GM12878 (cell line): ENCODE measurements around the gene KCNIP3. TPM values are rescaled to one million over a fixed set of nuclear protein-coding genes. Genes with fewer than 3 reads are reported as not detected.

ENCODE experiments used
- ATAC-seq: fragments of 200-7000 bp; cut with Tn5 transposase; 3 replicates; pipeline ENCODE4 v1.9.1; 2020; ENCODE audit warnings: mild to moderate bottlenecking, moderate library complexity
- BruUV-seq: library from RNA; stranded (reverse); fragments of 400-500 nt; replicated peaks from 2 replicates; lab custom pipeline; 2021; lab: Mats Ljungman, UMichigan
- CTCF ChIA-PET: fragments of 300-600 bp; sonication (Branson Sonifier 250); formaldehyde crosslinking; extraction: SDS; loops from one replicate; lab custom pipeline; 2021; ENCODE audit warnings: inconsistent platforms; lab: Yijun Ruan, JAX
- POLR2A ChIA-PET: fragments of 350-600 bp; formaldehyde crosslinking; extraction: SDS; loops from one replicate; lab custom pipeline; 2021; ENCODE audit warnings: inconsistent platforms; lab: Charles Lee
- RAD21 ChIA-PET: fragments of 300-600 bp; sonication (Branson Sonifier 250); formaldehyde crosslinking; loops from one replicate; lab custom pipeline; 2023; ENCODE audit warnings: antibody characterized with exemption; ENCODE audit not compliant: unreplicated experiment; lab: Charles Lee
- SMC1A ChIA-PET: fragments of 300-600 bp; sonication (Branson Sonifier 250); formaldehyde crosslinking; loops from one replicate; lab custom pipeline; 2023; ENCODE audit not compliant: unreplicated experiment, uncharacterized antibody; lab: Charles Lee
- DNase-seq: peaks from one replicate; pipeline ENCODE4 v3.0.0-alpha.2; 2011; ENCODE audit warnings: low read depth, low spot score
- FAIRE-seq: peaks from 3 replicates; lab custom pipeline; 2011; peaks lifted over from hg19 to GRCh38; lab: Jason Lieb, UNC
- H2AFZ ChIP-seq: 2 replicates; pipeline ENCODE4 v1.6.0; 2011; ENCODE audit warnings: low read depth, low read length, control low read depth; ENCODE audit not compliant: control insufficient read depth
- H3K27ac ChIP-seq: 2 replicates; pipeline ENCODE4 v1.5.1; 2011; ENCODE audit warnings: control low read depth; ENCODE audit not compliant: control insufficient read depth, insufficient read depth
- H3K27me3 ChIP-seq, 2 experiments: replicated peaks in 1 of 2; 2 replicates each; pipeline versions ENCODE4 v1.6.0 to v1.6.1; 2011; ENCODE audit warnings: low read length in 1 of 2; ENCODE audit not compliant: control insufficient read depth in 2 of 2, insufficient read depth in 2 of 2
- H3K36me3 ChIP-seq, 2 experiments: 2 replicates each; pipeline ENCODE4 v1.5.1; 2011; ENCODE audit warnings: low read length in 1 of 2; ENCODE audit not compliant: control insufficient read depth in 2 of 2, insufficient read depth in 2 of 2
- H3K4me1 ChIP-seq: 2 replicates; pipeline ENCODE4 v1.6.1; 2011; ENCODE audit warnings: mild to moderate bottlenecking, low read length, moderate library complexity, mixed read lengths; ENCODE audit not compliant: control insufficient read depth, insufficient read depth
- H3K4me2 ChIP-seq: 2 replicates; pipeline ENCODE4 v1.6.0; 2011; ENCODE audit warnings: control low read depth; ENCODE audit not compliant: control insufficient read depth, insufficient read depth
- H3K4me3 ChIP-seq: fragments of 200-600 bp; sonication (generic); 2 replicates; pipeline ENCODE4 v1.5.1; 2016
- H3K79me2 ChIP-seq: 2 replicates; pipeline ENCODE4 v1.6.0; 2011; ENCODE audit warnings: low read length; ENCODE audit not compliant: control insufficient read depth, insufficient read depth
- H3K9ac ChIP-seq: 2 replicates; pipeline ENCODE4 v1.8.0; 2011; ENCODE audit warnings: low read length, control low read depth, mixed read lengths; ENCODE audit not compliant: control insufficient read depth, insufficient read depth
- H3K9me3 ChIP-seq: replicated peaks from 3 replicates; pipeline ENCODE4 v1.5.1; 2011; ENCODE audit warnings: mild to moderate bottlenecking, low read length; ENCODE audit not compliant: control insufficient read depth, insufficient read depth
- H4K20me1 ChIP-seq: 2 replicates; pipeline ENCODE4 v1.6.0; 2011; ENCODE audit not compliant: control insufficient read depth, insufficient read depth
- CREM ChIP-seq: IDR thresholded peaks from 2 replicates; pipeline ENCODE4 v1.6.1; 2014; ENCODE audit warnings: antibody characterized with exemption, low read depth
- E2F8 ChIP-seq: fragments of 450-650 bp; IDR thresholded peaks from 2 replicates; pipeline ENCODE4 v1.6.1; 2018; ENCODE audit warnings: mild to moderate bottlenecking, low read depth, moderate library complexity; ENCODE audit not compliant: partially characterized antibody
- KAT2A ChIP-seq: conservative IDR thresholded peaks from 2 replicates; pipeline ENCODE4 v1.6.1; 2011; ENCODE audit warnings: low read depth, low read length; ENCODE audit not compliant: control insufficient read depth
- MAX ChIP-seq: IDR thresholded peaks from 2 replicates; pipeline ENCODE4 v1.6.1; 2012; ENCODE audit warnings: low read depth, low read length, improper control_type of control experiment
- MEF2B ChIP-seq: fragments of 450-650 bp; IDR thresholded peaks from 2 replicates; pipeline ENCODE4 v1.6.1; 2018; ENCODE audit warnings: mild to moderate bottlenecking, moderate library complexity; ENCODE audit not compliant: partially characterized antibody, poor library complexity, severe bottlenecking
- MTA3 ChIP-seq: IDR thresholded peaks from 2 replicates; pipeline ENCODE4 v1.6.1; 2012; ENCODE audit warnings: low read length, inconsistent platforms, borderline replicate concordance
- NFIC ChIP-seq: IDR thresholded peaks from 2 replicates; pipeline ENCODE4 v1.6.1; 2012; ENCODE audit warnings: low read depth, mild to moderate bottlenecking, inconsistent platforms, low read length, moderate library complexity
- NFYB ChIP-seq: IDR thresholded peaks from 2 replicates; pipeline ENCODE4 v1.6.1; 2011; ENCODE audit warnings: low read depth, mild to moderate bottlenecking, low read length, improper control_type of control experiment, moderate library complexity; ENCODE audit not compliant: insufficient read depth
- NR2C1 ChIP-seq: fragments of 450-650 bp; IDR thresholded peaks from 2 replicates; pipeline ENCODE4 v1.6.1; 2017; ENCODE audit warnings: antibody characterized with exemption, mild to moderate bottlenecking, moderate library complexity
- NR2C2 ChIP-seq: IDR thresholded peaks from 2 replicates; pipeline ENCODE4 v1.6.1; 2011; ENCODE audit warnings: borderline replicate concordance, low read depth; ENCODE audit not compliant: control insufficient read depth, insufficient read length
- PAX5 ChIP-seq: IDR thresholded peaks from 2 replicates; pipeline ENCODE4 v1.6.1; 2011; ENCODE audit warnings: low read depth, low read length, borderline replicate concordance
- PKNOX1 ChIP-seq: fragments of 450-650 bp; IDR thresholded peaks from 2 replicates; pipeline ENCODE4 v1.6.1; 2016; ENCODE audit warnings: mild to moderate bottlenecking
- RFX5 ChIP-seq: IDR thresholded peaks from 2 replicates; pipeline ENCODE4 v1.6.1; 2011; ENCODE audit warnings: low read depth, low read length, improper control_type of control experiment
- SPI1 ChIP-seq: IDR thresholded peaks from 2 replicates; pipeline ENCODE4 v1.6.1; 2011; ENCODE audit warnings: low read depth, mild to moderate bottlenecking, low read length, moderate library complexity, borderline replicate concordance; ENCODE audit not compliant: insufficient read depth
- SREBF1 ChIP-seq: IDR thresholded peaks from 2 replicates; pipeline ENCODE4 v1.6.1; 2012; ENCODE audit warnings: mild to moderate bottlenecking, low read length
- ZBTB33 ChIP-seq: fragments of 450-650 bp; IDR thresholded peaks from 2 replicates; pipeline ENCODE4 v1.6.1; 2017; ENCODE audit warnings: mild to moderate bottlenecking
- ZNF274 ChIP-seq: IDR thresholded peaks from one replicate; pipeline ENCODE4 v1.8.0; 2011; ENCODE audit not compliant: insufficient read length, insufficient read depth
- WGBS: methylation state at CpG from one replicate; pipeline ENCODE4 v1.1.6; 2016; ENCODE audit warnings: low lambda C conversion rate; ENCODE audit not compliant: insufficient replicate concordance, insufficient coverage; ENCODE audit errors: missing lambda C conversion rate; 5-methylcytosine and 5-hydroxymethylcytosine counted together
- in situ Hi-C: fragments of 300-500 bp; cut with MboI; formaldehyde crosslinking; loops from 9 replicates; pipeline ENCODE4 v1.14.3; 2018; ENCODE audit warnings: mixed read lengths
- intact Hi-C: fragments of 100-400 bp; cut with micrococcal nuclease; formaldehyde crosslinking; loops from one replicate; pipeline ENCODE4 v1.14.2; 2022; ENCODE audit not compliant: unreplicated experiment
- polyA plus RNA-seq, 11 experiments: library from polyadenylated mRNA; depleted of rRNA in 4 of 11; unstranded in 6 of 11; stranded (reverse) in 5 of 11; fragments of >200 nt; fragmentation: Nextera tagmentation in 4 of 11; fragmentation: Illumina TruSeq in 1 of 11; extraction: Ambion mirVana in 4 of 11; extraction: Trizol in 1 of 11; gene quantifications; 1 replicate in 1 of 11; 2 replicates in 10 of 11; pipeline versions ENCODE4 v1.2.1 to v1.2.3, GENCODE V29; 2011 to 2016; ENCODE audit warnings: inconsistent platforms in 2 of 11, missing spikeins in 2 of 11, low read depth in 1 of 11
- total RNA-seq, 4 experiments: library from RNA; depleted of rRNA in 3 of 4; stranded (reverse); fragments of >200 nt in 3 of 4; fragmentation: Illumina TruSeq in 1 of 4; extraction: Trizol in 1 of 4; gene quantifications; 2 replicates each; pipeline versions ENCODE4 v1.2.1 to v1.2.3, GENCODE V29; 2013 to 2021

The KCNIP3 gene
- total and polyA plus RNA-seq, 10 of the 15 experiments (the other 5 are each of a cell fraction or from before 2014, with no cell fraction given): not detected

GRCh38 chr2:95376311-95377215 lies 79.4 kb downstream of the KCNIP3 start:
- ATAC-seq (no peak), DNase-seq (no peak)
- Histone ChIP-seq H3K4me2 (no peak overlapping the region), H3K9ac (no peak overlapping the region), H4K20me1 (no peaks in the 10 kb centered on the region), H3K4me1 (no peaks in the 10 kb centered on the region), H3K27me3 (peaks cover 0 to 1% of the 10 kb centered on the region in 2 experiments; a peak in 1 of 4 replicates)
- no TSS peak for BruUV-seq
- RAD21 ChIA-PET: no interaction called here
- intact Hi-C loops: no loop called here
- POLR2A ChIA-PET: no interaction called here
- SMC1A ChIA-PET: no interaction called here
- in situ Hi-C loops: no loop called here
- no peak for TF ChIP-seq SREBF1
- TF ChIP-seq NR2C2: no peak
- no peak for TF ChIP-seq MTA3
- no peak for TF ChIP-seq MEF2B
- TF ChIP-seq CREM: no peak
- TF ChIP-seq KAT2A: no peak
- no peak for TF ChIP-seq NFYB
- TF ChIP-seq RFX5: no peak
- TF ChIP-seq MAX: no peak
- no peak for TF ChIP-seq PAX5
- no peak for TF ChIP-seq ZBTB33
- no peak for TF ChIP-seq PKNOX1
- no peak for TF ChIP-seq NR2C1
- TF ChIP-seq NFIC: no peak
- TF ChIP-seq E2F8: no peak
- no peak for TF ChIP-seq ZNF274
- no peak for TF ChIP-seq SPI1
- TF ChIP-seq, all 136 proteins: peak for 0
- FAIRE-seq: no peak
- no peaks in the 10 kb centered on the region for H3K36me3 ChIP-seq
- CTCF ChIA-PET: no interaction called here
- H3K9me3 ChIP-seq: no peaks in the 10 kb centered on the region
- H3K4me3 ChIP-seq: no peak overlapping the region
- H3K79me2 ChIP-seq: no peaks in the 10 kb centered on the region
- H2AFZ ChIP-seq: no peak overlapping the region
- no peak overlapping the region for H3K27ac ChIP-seq
- 34% methylated on average over 22 of the region's 22 CpGs for whole genome bisulfite sequencing
